Lung (tissue), 12 donors: Measurements from ENCODE around the gene DRD2. TPM values are rescaled to one million over a fixed set of nuclear protein-coding genes. Genes with fewer than 3 reads are reported as not detected.

Source experiments
- ATAC-seq: fragments of 200-7000 bp; cut with Tn5 transposase; one replicate; pipeline ENCODE4 v1.9.1; 2020; ENCODE audit warnings: moderate number of reproducible peaks; ENCODE audit not compliant: insufficient read depth, low FRiP score
- DNase-seq, 3 donors: peaks; one replicate each; pipeline ENCODE4 v3.0.0-alpha.2; 2013 to 2017
- H3K27ac ChIP-seq, 2 donors: one replicate each; pipeline ENCODE4 v1.5.1; 2013; ENCODE audit warnings: mild to moderate bottlenecking in 2 of 2, moderate library complexity in 2 of 2, control low read depth in 1 of 2, inconsistent platforms in 1 of 2, low read depth in 1 of 2, low read length in 1 of 2
- H3K27me3 ChIP-seq, 3 donors: one replicate each; pipeline ENCODE4 v1.5.1; 2013; ENCODE audit warnings: low read length in 2 of 3; ENCODE audit not compliant: control insufficient read depth in 3 of 3, insufficient read depth in 3 of 3
- H3K36me3 ChIP-seq, 4 donors: one replicate each; pipeline ENCODE4 v1.5.1; 2013; ENCODE audit warnings: low read length in 4 of 4, mild to moderate bottlenecking in 1 of 4, moderate library complexity in 1 of 4; ENCODE audit not compliant: control insufficient read depth in 4 of 4, insufficient read depth in 4 of 4
- H3K4me1 ChIP-seq, 5 donors: one replicate each; pipeline ENCODE4 v1.5.1; 2013; ENCODE audit warnings: low read length in 5 of 5, mild to moderate bottlenecking in 2 of 5, moderate library complexity in 1 of 5; ENCODE audit not compliant: control insufficient read depth in 5 of 5, insufficient read depth in 5 of 5
- H3K4me3 ChIP-seq: one replicate; pipeline ENCODE4 v1.5.1; 2013; ENCODE audit warnings: mild to moderate bottlenecking, control low read depth, moderate library complexity
- H3K9ac ChIP-seq, 2 donors: one replicate each; pipeline ENCODE4 v1.5.1; 2013; ENCODE audit warnings: low read length in 2 of 2, control low read depth in 1 of 2; ENCODE audit not compliant: insufficient read depth in 1 of 2
- H3K9me3 ChIP-seq, 4 donors: one replicate each; pipeline ENCODE4 v1.5.1; 2013; ENCODE audit warnings: low read length in 3 of 4, mild to moderate bottlenecking in 1 of 4, moderate library complexity in 1 of 4; ENCODE audit not compliant: control insufficient read depth in 4 of 4, insufficient read depth in 3 of 4
- CTCF ChIP-seq: IDR thresholded peaks from 2 replicates; pipeline ENCODE4 v1.5.1; 2012; ENCODE audit warnings: mild to moderate bottlenecking; ENCODE audit errors: control extremely low read depth, extremely low read depth
- WGBS, 2 donors: extraction: QIAGEN DNeasy Blood & Tissue Kit; methylation state at CpG; one replicate each; pipeline ENCODE4 v1.1.7; 2013; 5-methylcytosine and 5-hydroxymethylcytosine counted together
- polyA plus RNA-seq, 2 donors: library from polyadenylated mRNA; stranded (reverse); fragments of 200-250 nt; gene quantifications; one replicate each; pipeline ENCODE4 v1.2.1, GENCODE V29; 2013
- total RNA-seq, 2 donors: library from RNA; depleted of rRNA in 1 of 2; stranded (reverse); fragments of >200 nt in 1 of 2; gene quantifications; one replicate each; pipeline ENCODE4 v1.2.1, GENCODE V29; 2014 to 2021
- donor health status: control.
- donor health status: control.
- donor health status: Bipolar disorder and iron deficiency.
- donor health status: healthy.
- donor health status: DM: yes; HTN: yes; CAD: no.

The DRD2 gene
- total and polyA plus RNA-seq, 4 donors, result 0.08 to 0.28 TPM; not detected in 2

GRCh38 chr11:113392236-113392921 is 82.8 kb downstream of the DRD2 start:
- H3K4me3 ChIP-seq, result no peak overlapping the region
- H3K27me3 ChIP-seq, result peaks cover 0 to 1% (median 0%) of the 10 kb centered on the region in 3 donors
- H3K9me3 ChIP-seq, result peaks cover 0 to 4% (median 0%) of the 10 kb centered on the region in 4 donors
- no peak for TF ChIP-seq CTCF
- no peak overlapping the region for H3K27ac ChIP-seq
- no peak overlapping the region for H3K9ac ChIP-seq
- H3K36me3 ChIP-seq, result no peaks in the 10 kb centered on the region
- 80 to 82% methylated on average over 3 of the region's 3 CpGs for WGBS, 2 donors
- H3K4me1 ChIP-seq, result peaks cover 0 to 6% (median 0%) of the 10 kb centered on the region in 5 donors
- DNase-seq (no peak), ATAC-seq (peak; percentile 13)

GRCh38 chr11:113389272-113389671 is 85.9 kb downstream of the DRD2 start:
- H3K9ac ChIP-seq, result no peak overlapping the region
- no peak for TF ChIP-seq CTCF
- peaks cover 0 to 6% (median 0%) of the 10 kb centered on the region in 5 donors for H3K4me1 ChIP-seq
- H3K36me3 ChIP-seq, result no peaks in the 10 kb centered on the region
- H3K27me3 ChIP-seq, result peaks cover 0 to 3% (median 2%) of the 10 kb centered on the region in 3 donors
- no peak overlapping the region for H3K4me3 ChIP-seq
- no peak for ATAC-seq
- 51 to 55% methylated on average over 3 of the region's 3 CpGs for WGBS, 2 donors
- no peak for DNase-seq
- peaks cover 0 to 4% (median 0%) of the 10 kb centered on the region in 4 donors for H3K9me3 ChIP-seq
- no peak overlapping the region for H3K27ac ChIP-seq

- DNase-seq (peak; percentile 16 to 37 (median 37)), ATAC-seq (no peak)
- WGBS, 2 donors, result 11 to 12% methylated on average over 45 to 46 of the region's 46 CpGs
- H3K4me1 ChIP-seq, result peaks cover 0 to 6% (median 0%) of the 10 kb centered on the region in 5 donors
- peaks cover 0 to 4% (median 0%) of the 10 kb centered on the region in 4 donors for H3K9me3 ChIP-seq
- peaks cover 0 to 3% (median 2%) of the 10 kb centered on the region in 3 donors for H3K27me3 ChIP-seq
- H3K4me3 ChIP-seq, result no peak within 1 kb of the TSS
- no peak for TF ChIP-seq CTCF
- H3K36me3 ChIP-seq, result no peaks in the 10 kb centered on the region
- no peak within 1 kb of the TSS for H3K9ac ChIP-seq
- no peak within 1 kb of the TSS for H3K27ac ChIP-seq
Observed at GRCh38 chr11:113387605-113388211, 87.5 kb downstream of the DRD2 start, which contains the start of gene ANKK1. Gene ANKK1, plus strand, starts transcription at chr11:113387779. Its CDS starts 106 bp downstream, at chr11:113387885.
